ENCODE measurements around the gene MAP4K4.
A peak's percentile ranks its signal among the peaks of the same experiment; 100 is the strongest.

The MAP4K4 gene

GRCh38 chr2:101720732-101721131, 23.2 kb downstream of the MAP4K4 start:
- no peak overlapping the region for H3K4me3 ChIP-seq (ENCODE audit: control insufficient read depth, low read depth, low read length)
- DNase-seq (ENCODE audit: low read depth) = no peak
- TF ChIP-seq, protein P1, sequence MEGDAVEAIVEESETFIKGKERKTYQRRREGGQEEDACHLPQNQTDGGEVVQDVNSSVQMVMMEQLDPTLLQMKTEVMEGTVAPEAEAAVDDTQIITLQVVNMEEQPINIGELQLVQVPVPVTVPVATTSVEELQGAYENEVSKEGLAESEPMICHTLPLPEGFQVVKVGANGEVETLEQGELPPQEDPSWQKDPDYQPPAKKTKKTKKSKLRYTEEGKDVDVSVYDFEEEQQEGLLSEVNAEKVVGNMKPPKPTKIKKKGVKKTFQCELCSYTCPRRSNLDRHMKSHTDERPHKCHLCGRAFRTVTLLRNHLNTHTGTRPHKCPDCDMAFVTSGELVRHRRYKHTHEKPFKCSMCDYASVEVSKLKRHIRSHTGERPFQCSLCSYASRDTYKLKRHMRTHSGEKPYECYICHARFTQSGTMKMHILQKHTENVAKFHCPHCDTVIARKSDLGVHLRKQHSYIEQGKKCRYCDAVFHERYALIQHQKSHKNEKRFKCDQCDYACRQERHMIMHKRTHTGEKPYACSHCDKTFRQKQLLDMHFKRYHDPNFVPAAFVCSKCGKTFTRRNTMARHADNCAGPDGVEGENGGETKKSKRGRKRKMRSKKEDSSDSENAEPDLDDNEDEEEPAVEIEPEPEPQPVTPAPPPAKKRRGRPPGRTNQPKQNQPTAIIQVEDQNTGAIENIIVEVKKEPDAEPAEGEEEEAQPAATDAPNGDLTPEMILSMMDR (conservative IDR thresholded peaks at IDR 0.05; ENCODE audit: control insufficient read depth, insufficient read depth, low read depth, low read length) = no peak

DNA sequence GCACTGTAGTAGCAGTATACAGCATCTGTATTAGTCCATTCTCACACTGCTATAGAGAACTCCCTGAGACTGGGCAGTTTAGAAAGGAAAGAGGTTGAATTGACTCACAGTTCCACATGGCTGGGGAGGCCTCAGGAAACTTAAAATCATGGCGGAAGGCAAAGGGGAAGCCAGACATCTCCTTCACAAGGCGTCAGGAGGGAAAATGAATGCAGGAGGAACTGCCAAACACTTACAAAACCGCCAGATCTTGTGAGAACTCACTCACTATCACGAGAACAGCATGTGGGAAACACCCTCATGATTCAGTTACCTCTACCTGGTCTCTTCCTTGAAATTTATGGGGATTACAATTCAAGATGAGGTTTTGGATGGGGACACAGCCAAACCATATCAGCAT, 25.4 kb downstream of the MAP4K4 start:
- DNase-seq (ENCODE audit: low read depth) = no peak
- H3K4me3 ChIP-seq (ENCODE audit: control insufficient read depth, low read depth, low read length) = no peak overlapping the region
- TF ChIP-seq, protein P1 (conservative IDR thresholded peaks at IDR 0.05; ENCODE audit: control insufficient read depth, insufficient read depth, low read depth, low read length) = no peak

DNA sequence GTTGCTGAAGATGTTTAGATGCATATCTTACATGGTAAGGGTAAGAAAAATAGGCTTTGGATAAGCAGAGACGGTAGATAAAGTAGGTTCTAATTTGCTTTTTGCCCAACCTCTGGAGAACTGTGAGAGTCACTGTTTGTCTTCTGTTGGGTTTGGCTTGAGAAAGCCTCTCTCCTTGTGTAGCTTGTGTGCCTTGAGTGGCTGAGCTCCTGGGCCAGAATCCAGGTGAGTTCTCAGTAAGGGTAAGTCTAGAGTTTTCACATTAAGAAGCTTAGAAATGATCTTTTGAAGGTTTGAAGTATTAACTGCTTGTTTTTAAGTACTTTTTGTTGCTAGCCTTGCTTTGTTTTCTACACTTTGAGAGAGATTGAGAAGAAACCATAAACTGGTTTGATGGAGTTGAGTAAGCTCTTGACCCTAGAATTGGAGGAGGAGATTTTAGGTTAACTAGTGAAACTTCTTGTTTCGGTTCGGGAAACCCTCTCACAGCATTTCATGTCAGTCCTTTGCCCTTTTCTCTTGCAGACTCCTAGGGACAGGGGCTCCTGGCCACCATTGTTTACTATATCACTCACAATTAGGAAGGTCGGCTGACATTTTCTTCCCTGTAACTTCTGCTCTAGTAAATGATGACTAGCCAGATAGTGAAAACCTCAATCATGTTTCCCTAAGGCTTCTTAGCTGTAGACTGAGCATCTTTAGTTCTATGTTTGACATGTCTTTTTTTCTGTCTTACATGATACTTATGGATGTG, 26.0 kb downstream of the MAP4K4 start:
- no peak overlapping the region for H3K4me3 ChIP-seq (ENCODE audit: control insufficient read depth, low read depth, low read length)
- TF ChIP-seq, protein P1 (conservative IDR thresholded peaks at IDR 0.05; ENCODE audit: control insufficient read depth, insufficient read depth, low read depth, low read length) = no peak
- no peak for DNase-seq (ENCODE audit: low read depth)

DNA sequence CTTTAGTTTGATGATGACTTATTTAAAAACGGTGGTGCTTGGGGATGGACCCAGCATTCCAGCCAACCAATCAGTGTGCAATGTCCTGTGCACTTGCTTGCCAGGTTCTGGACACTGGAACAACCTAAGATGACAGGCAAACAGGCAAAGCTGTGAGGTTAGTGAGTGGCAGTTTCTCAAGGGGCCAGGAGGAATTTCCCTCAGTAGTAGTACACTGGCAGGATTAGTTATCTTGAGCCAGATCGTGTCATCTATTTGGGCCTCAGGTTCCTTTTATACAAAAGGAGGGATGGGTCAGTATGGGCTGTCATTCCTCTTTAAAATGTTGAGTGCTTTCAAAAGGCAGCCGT, 26.6 kb downstream of the MAP4K4 start:
- TF ChIP-seq, protein P1 (conservative IDR thresholded peaks at IDR 0.05; ENCODE audit: control insufficient read depth, insufficient read depth, low read depth, low read length) = no peak
- DNase-seq (ENCODE audit: low read depth) = no peak
- H3K4me3 ChIP-seq (ENCODE audit: control insufficient read depth, low read depth, low read length) = no peak overlapping the region

GRCh38 chr2:101725038-101725437, 27.5 kb downstream of the MAP4K4 start:
- TF ChIP-seq, protein P1 (conservative IDR thresholded peaks at IDR 0.05; ENCODE audit: control insufficient read depth, insufficient read depth, low read depth, low read length) = no peak
- no peak for DNase-seq (ENCODE audit: low read depth)
- no peak overlapping the region for H3K4me3 ChIP-seq (ENCODE audit: control insufficient read depth, low read depth, low read length)

DNA sequence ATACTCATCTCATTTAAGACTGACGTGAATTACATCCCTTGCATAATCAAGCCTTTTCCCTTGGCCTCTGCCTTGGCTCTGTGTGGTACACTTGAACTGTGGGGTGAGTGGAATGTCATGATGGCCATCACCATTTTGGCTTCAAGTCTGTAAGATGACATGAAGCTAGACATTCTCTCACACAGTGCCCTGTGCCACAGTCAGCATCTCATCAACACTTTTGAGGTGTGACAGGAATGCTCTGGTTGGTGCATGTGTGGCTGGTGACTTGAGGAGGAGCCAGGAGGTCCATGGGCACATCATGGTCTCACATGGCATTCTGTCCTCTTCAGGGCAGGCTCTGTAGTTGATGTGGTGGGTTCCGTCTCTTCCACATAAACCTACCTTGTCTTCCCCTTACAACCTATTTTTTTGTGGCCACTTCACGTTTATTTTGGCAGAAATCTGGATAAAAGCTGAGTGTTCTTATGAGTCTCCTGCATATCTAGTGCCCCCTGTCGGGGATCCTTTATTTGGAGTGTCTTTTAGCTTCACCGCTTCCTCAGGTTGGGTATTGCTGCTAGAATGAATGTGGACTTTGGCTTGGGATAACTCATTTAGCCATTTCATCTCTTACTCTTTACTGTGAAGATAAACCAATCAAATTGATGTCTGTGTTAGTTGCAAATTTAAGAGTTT, 28.1 kb downstream of the MAP4K4 start:
- DNase-seq (ENCODE audit: low read depth) = peak; percentile 50
- no peak overlapping the region for H3K4me3 ChIP-seq (ENCODE audit: control insufficient read depth, low read depth, low read length)
- TF ChIP-seq, protein P1 (conservative IDR thresholded peaks at IDR 0.05; ENCODE audit: control insufficient read depth, insufficient read depth, low read depth, low read length) = peak; percentile 34

Data from fibroblast of mammary gland (primary cell).